ENCODE results near the gene PARD3B.

PARD3B gene

DNA sequence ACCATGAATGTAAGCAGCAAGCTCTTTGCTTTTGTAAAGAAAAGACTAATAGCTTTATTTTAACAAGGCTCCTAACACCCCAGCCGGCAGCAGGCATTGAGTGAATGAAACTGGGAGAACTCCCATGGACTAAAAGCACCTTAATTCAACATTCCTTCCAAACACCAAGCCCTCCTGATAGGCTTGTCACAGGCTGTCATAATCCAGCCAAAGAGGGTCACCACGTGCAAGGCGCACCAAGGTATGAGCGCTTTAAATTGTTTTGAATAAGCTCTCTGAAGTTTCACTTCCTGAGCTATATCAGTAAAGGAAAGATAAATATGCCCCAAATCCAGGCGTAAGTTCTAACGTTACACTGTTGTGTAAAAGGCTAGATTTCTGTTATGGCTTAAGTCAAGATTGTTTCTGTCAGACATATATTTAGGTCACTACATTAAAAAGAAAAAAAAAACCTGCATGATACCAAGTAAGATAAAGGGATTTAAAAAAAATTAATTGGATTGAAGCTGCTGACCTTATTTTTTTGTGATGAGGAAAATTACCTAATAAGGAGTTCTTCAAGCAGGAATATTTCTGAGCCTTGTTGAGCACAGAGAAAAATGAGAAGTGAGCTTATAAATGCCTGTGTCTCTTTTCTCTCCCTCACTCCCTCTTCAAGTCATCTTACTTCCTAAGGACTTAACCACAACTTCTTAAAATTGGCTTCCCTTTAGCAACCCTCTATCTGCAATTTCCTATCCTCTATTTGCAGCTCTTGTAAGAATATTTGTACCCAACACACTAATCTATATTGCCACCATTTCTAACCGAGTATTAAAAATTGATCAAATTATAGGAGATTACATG, 1000.9 kb downstream of the PARD3B start:
- DNase-seq = no peak

DNA sequence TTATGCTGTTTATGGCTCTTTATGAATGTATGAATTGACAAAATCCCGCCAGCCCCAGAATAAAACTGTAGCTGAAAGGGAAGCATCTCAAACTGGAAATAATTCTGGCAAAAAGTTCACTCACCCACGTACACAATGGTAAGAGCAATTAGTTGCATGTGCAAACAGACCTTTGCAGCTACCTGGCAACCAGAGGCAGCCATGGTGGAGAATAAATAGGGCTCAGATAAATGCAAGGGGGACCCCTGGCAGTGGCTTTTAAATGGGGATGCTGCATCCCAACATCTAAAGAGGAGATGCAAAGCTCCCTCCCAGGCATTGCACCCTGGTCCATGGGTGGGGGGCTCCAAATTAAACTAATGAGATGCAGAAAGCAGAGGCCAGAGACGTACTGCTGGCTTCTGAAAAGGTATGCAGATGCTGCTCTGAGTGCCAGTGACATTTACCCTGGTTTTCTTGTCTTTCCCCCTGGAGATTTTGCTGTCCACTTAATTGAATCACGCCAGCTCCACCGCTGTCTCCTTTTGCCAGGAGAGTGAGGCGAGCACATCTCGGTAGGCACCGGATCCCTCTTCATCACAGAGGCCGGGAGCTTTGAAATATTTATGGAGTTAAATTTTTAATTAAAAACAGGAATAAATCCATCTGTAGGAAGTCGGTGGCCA, 1010.4 kb downstream of the PARD3B start:
- DNase-seq = no peak

DNA sequence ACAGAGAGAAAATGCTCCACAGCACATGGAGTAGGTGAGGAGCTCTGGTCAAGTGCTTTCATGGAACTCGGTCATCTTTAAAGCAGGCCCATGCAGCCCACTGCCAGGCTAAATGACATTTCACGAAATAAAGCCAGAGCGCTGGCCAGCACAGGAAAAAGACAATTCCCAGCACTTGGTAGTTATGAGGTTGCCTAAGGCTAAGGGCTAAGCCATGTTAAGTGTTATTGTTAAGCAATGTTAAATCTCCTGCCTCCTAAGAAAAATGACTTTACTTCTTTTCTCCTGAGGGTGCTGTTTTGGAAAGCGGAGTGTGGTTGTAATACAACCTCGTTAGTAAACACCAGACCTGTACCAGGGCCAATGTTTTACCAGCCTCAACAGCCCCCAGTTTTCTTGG, 1011.1 kb downstream of the PARD3B start:
- no peak for DNase-seq

DNA sequence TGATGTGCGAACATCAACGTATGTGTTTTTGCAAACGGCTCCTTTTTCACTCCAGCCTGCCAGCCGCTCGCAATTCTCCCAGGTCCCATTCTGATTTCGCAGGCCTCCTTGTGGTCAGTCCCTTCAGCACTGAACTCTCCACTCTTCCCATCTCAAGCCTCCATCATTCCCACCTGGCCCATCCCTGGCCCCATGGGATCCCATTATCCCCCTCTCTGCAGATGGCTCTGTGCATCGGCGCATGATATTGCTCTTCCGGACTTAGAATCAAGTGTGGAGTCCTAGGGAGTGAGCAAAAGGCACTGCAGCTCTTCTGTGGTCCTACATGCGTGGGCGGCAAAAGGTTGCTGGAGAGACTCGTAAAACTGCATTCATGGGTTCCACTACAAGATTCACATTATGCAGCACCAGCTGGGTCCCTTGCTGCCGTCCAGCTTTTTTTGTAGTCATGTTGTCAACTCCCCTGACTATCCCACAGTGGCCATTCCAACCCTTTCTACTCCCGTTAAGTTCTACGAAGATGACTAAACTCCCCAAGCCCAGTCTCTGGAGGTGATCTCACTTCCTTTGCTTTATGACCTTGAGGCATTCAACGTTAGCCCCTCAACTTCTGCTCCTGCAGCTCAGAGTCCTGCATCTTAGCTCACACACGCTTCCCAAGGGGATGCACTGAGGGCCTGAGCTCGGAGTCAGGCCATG, 1011.7 kb downstream of the PARD3B start:
- no peak for DNase-seq

DNA sequence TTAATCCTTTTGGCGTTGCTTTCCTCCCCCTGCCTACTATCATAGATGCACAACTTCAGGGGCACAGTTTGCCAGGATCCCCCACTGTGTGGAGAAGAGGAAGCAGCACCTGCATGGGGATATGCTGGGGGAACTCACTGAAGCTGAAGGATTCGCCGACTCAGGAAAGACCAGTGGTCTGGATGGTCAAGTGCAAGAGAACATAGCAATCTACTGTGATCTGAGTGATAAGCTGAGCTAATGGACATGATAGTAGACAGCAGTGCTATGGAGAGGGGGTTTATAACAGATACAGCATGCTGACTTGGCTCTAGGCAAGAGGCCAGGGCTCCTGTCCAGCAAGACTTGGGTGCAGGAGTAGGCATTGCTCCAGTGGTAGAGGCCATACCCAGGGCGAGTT, 1012.6 kb downstream of the PARD3B start:
- DNase-seq = no peak

DNA sequence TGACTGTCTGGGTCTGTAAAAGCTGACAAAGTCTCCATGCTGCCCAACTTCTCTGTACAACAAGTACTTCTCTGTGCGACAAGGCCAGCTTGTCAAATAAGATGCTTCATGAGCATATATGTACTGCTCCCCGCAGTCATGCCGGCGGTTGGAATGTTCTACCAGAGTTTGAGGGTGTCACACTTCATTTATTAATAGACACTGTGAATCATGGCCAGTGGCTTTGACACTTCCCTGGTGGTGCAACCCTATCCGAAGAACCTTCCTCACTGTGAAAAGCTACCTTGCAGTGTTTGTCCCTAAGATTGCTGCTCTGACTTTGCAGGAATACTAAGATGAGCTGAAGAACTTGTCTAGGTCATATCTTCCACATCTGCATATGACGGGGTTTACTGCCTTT, 1016.2 kb downstream of the PARD3B start:
- no peak for DNase-seq

DNA sequence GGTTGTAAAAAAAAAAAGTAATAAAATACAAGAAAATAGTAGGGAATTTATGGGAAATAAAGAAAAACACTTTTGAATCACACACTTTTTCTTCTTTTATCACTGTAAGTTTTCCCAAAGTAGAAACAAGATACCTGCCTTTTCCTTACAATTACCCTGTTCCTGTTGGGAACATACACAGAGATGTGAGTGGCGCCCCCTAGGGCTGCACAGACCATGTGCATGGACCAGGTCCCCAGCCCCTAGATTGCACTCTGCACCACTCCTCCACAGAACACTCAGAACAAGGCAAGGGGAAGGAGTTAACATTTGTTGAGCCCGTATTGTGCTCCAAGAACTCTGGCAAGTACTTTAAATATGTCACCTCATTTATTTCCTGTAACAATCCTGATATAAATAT, 1018.4 kb downstream of the PARD3B start:
- DNase-seq = no peak

DNA sequence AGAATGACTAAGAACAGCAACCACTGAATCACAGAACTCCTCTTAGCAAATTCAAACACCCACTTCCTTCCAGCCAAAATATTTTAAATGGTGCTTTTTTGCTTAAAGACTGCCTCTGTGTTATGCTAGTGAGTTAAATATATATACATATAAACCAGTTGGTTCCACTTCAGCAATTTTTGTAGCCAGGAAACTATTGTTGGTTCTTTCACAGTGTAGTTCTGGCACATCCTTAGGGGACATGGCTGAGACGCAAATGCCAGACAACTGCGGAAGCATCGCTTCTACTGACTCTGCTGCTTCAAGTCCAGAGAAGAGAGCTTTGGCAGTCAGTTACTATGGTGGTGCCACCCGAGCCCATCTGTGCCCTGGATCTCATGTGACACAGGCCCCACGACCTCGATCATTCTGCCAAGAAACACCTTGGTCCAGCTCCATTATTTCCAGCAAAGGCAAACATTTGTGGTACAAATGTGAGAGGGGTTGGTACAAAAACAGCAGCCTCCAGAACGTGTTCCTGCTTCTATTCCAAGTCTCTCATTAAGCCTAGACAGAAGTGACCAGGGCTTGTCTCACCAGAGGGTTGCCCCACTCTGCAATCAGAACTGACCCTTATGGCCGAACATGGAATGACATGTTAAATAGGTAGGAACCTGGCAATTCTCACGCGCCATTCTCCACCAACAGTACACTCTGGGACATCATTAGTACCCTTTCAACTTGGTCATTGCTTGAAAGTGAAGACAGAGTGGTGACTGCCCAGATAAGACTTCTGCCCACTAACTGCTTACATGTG, 1019.3 kb downstream of the PARD3B start:
- DNase-seq = no peak

DNA sequence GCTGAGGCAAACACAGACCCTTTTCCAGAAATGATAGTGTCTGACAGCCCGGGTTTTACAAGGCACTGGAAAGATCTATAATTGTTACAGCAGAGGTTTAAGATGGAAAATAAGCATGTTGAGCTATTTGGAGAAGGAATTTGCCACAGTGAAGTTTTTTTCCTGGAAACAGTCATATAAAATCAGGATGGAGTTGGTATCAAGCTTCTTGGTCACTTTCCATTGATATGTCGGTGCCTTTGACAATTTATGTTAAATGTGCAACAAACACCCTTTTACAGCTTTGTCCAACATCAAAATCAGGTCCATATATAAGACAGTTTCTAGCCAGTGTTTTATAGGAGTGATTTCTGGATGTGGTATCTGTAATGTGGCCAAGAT, 1019.9 kb downstream of the PARD3B start:
- DNase-seq = no peak

DNA sequence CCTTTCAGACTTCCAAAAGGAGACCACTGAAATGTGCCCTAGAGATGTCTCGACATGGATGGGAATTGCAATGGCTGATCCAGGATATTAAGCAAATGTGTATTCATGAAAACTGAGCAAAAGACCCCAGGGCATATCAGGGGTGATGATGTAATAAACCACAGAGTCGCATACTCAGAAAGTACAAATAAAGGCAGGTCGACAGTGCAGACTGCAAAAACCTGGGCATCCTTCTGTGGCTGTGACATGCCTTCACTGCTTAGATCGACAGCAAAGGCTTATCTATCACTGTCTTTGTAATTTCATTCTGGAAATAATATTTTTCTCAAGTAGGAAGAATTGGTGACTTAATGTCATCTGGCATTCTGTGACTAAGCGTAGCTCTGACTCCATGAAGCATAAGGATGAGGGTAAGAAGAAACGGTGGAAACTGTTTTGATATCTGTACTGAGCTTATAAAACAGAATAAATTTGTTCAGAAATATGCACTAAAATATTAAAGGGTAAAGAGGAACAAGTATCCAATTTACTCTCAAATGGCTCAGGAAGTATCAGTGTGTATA, 1021.4 kb downstream of the PARD3B start:
- no peak for DNase-seq

DNA sequence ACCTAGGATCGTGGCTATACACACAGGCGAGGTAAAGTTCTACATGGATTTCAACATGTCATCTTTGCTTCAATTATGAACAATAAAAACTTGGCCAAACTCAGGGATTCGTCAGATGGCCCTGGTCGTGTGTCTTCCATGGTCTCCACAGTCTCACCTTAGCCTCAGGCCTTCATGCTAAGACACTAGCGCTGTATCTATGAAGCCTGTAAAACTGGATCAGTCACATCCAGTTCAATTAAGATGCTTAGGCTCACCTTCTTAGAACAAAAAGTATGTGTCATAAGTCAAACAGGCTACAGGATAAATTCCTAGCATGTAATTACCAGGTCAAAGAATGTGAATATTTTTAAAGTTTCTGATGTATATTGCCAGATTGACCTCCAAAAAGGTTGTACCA, 1023.3 kb downstream of the PARD3B start:
- no peak for DNase-seq

DNA sequence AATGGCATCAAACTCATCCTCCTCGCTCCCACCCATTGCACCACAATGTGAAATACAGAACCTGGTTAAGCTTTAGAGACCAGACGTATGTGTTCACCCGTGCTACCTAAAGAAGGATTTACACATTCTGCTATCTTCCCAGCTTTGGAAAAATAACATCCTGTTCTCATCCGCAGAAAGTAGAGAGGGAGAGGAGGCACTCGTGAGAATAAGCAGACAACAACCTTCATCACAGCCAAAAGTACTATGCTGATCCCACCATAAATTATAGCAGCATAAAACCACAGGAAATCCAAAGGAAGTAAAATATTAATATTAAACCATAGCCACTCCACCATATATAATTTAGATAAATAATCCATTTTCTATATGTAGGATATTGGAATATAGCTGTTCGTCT, 1025.4 kb downstream of the PARD3B start:
- no peak for DNase-seq

DNA sequence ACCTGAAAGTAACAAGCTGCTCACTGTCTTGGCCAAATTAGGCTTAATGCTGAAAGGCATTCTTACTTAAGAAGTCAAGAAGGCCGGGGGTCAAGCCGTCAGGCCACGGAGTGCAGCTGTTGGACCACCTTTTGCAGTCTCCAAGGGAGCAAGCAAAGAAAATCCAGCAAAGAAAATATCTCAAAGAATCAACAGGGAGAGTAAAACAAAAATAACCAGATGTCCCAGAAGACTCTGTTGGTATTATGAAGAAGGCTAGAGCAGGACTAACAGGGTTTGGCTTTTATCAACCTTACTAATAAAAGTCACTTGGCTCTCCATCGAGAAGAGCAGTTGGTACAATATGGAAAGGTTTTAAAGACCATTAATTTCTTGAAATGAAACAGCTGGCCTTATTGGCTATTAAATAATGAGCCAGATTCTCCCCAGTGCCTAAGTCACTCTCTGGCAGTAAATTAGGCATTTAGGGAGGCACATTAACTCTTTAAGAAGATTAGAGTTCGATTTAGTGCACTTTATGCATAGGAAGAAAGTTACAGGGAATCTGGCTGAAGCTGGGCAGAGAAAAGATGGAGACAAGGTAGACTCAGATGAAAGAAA, 1026.2 kb downstream of the PARD3B start:
- DNase-seq = no peak

DNA sequence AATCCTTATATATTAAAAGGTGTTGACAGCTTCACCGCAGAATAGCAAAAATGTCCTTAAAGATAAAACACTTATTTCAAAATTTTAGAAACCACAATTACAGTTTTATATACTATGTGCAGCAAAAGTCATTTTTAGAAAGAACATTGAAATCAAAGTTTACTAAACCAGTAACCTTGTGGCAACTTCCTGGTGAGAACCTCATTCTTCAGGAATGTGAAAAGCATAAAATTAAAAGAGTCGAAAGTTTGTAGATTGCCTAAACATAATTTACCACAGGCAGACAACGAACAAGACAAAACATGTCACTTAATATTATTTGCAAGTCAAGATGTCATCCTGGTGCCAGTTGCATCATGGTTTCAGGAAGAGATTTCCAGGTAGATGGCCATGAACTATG, 1028.7 kb downstream of the PARD3B start:
- no peak for DNase-seq

DNA sequence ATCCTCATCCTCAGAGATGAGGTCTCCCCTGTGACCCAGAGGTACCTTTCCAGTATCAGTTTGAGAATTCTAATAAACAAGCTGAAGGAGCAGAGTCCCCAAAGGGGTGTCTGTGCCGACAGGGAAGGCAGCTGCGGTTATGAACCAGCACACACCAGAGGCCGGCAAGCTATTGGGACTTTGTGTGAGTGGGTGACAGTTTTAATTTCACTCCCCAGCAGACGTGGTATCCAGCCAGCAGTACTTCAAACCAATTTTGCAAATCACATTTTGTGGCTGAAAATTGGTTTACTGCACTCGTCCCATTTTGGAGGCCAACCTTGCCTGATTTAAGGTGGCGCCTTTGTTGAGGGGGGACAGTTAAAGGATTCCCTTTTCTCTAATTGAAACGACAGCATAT, 1034.1 kb downstream of the PARD3B start:
- DNase-seq = no peak

DNA sequence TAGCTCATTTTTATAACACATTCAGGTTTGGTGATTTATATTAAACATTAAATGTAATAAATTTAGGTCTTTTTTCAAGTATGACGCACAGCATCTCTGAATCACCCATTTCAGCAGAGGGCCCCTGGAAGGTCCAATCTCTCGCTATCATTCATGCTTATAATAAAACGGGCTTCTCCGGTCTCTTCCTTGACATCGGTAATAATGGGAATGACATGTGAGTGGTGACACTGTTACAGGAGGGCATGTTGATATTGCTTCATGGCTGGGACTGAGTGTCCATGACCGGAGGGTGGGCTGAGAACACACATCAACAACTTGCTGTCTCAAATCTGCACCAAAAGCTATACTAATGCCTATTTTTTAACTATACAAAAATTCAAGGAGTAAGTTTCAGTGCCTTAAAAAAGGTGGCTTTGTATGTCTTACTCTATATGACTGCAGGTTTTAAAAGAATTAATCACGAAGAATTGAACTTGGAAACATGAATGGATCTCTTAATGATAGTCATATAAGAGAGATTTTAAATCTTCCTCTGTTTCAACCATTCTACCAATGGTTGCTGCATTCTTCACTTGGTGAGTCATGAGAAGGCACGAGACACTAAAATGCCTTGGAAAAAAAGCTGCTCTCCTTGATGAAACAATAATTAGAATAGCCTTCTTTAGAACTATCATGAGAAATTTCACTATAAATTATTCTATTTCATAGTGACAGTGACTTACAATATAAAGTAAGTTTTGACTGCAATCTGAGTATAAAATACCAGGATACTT, 1035.1 kb downstream of the PARD3B start:
- DNase-seq = no peak

DNA sequence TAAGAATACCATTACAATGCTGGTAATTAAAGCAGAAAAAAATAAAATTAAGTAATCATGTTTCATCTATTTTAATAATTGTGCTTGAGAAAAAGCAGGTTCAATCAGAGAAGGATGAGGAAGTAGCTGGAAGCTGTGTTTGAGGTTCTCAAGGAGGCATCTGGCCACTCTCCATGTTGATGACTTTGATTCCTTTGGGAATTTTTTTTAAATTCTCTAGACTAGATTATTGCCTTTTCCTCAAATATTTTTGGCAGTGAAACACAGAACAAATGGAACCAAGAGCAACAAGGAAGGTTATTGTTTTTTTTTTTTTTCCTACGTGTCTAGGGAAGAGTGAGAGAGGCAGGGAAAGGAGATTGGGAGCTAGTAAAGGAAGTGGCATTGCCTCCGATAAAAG, 1037.1 kb downstream of the PARD3B start:
- no peak for DNase-seq

DNA sequence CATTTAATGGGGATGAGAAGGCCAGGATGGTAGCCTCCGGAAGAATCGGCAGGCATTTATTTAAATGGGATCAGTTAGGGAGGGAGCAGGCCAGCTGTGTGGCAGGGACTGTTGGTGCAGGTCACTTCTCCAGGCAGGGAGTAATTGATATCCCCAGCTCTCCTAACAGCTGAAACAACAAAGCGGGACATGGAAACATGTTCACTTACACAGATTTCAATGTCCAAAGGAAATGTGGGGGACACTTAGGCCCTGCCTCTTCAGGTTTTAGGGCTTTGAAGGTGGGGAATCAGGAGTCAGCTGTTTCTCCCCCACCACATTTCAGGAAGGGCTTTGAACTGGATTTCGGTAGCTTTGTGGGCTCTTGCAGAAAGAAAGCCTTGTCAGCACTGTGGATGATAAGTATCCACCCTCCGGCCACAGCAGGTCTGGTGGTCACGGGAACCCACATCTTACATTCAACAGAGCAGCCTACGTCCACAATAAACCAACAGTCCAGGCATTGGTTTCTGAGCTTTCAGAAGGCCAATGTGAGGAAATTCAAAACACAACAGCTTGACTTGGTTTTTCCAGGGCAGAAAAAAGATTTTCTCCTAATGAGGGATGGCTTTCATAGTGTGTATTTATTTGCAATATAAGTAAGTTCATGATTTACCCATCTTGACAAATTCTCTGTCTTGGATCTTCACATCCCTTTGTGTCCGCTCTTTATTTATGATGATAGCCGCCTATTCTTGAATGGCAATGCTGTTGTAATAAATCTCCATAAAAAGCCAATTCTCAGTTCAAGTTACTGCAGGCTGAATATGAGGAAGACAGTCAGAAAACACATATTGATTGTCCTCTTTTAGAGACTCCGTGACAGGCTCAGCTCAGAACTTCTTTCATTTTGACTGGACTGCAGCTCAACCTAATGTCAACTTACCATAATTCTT, 1040.4 kb downstream of the PARD3B start:
- DNase-seq = no peak

DNA sequence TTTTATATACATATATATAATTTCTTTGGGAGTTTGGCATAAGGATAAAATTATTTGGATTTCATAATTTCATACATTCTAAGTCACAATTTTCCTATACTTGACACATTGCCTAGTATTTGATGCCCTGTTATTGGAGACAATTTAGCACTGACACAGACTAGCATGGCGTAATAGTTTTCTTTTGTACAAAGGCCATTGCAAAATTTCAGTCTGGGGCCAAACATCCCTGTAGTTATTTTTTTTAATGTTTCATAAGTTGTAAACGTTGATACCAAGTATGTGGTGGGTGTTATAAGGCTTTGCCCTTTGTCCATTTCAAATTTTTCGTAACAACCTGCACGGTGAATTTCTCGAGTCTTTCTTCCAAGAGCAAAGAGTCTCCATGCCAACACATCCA, 1041.4 kb downstream of the PARD3B start:
- no peak for DNase-seq

DNA sequence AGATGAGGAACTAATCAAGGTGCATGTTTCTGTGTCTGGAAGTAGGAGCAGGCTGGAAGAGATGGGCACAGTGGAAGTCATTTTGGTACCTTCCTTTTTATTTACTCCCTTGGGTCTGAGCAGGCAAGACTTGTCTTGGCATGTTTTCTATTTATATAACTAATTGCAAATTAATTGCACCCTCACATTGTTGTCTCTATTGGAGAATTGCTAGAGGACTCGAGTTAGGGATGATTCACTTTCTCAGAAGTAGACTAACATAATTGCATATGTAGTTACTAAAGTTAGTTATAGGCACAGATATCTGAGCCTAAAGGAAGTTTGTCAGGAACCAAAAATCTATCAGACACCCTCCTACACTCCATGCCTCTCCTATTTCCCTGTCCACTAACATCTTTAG, 1044.2 kb downstream of the PARD3B start:
- DNase-seq = no peak

DNA sequence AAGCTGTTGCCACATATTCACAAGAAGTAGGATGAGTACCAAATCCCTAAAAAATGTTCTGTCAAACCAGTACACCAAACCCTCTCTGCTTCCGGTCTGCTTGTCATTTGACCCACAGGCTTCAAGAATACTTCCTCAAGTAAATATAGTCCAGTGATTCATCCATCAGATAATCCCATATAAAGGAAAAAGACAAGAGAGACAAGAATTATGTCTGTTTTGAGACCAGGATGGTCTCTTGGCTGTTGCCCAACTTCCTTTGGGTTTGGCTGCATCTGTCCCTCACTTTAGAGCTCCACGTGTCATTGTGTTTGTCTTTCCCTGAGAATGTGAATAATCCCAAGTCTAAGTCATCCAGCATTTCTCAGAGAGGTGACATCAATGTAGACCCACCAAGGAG, 1045.5 kb downstream of the PARD3B start:
- DNase-seq = no peak

All from CD4-positive, alpha-beta T cell treated with Interferon gamma for 1 hour (primary cell).